ENCODE measurements around the gene DSCAM.

- TF ChIP-seq CTCF (IDR thresholded peaks at IDR 0.05 in 4 of 5, conservative IDR thresholded peaks at IDR 0.05 in 1 of 5) = no peak
- no peak for TF ChIP-seq POLR2A (IDR thresholded peaks at IDR 0.05)
Observed at GRCh38 chr21:40563900-40564299, 283.1 kb downstream of the DSCAM start.
